H1 (cell line): ENCODE data around the gene NPAS4. TPM values are rescaled to one million over a fixed set of nuclear protein-coding genes. Genes with fewer than 3 reads are reported as not detected.
A peak's percentile ranks its signal among the peaks of the same experiment; 100 is the strongest.

ENCODE experiments used
- CTCF ChIA-PET: fragments of 300-600 bp; sonication (Branson Sonifier 250); formaldehyde crosslinking; loops from one replicate; lab custom pipeline; 2021; ENCODE audit not compliant: partially characterized antibody; lab: Charles Lee
- POLR2A ChIA-PET: fragments of 300-600 bp; sonication (Branson Sonifier 250); formaldehyde crosslinking; loops from one replicate; lab custom pipeline; 2021; ENCODE audit warnings: inconsistent platforms; ENCODE audit not compliant: partially characterized antibody; lab: Charles Lee
- DNase-seq, 2 experiments: peaks; one replicate each; pipeline versions ENCODE4 v3.0.0 to v3.0.0-alpha.2; 2010 to 2022; ENCODE audit warnings: low spot score in 2 of 2, low read depth in 1 of 2, mixed read lengths in 1 of 2
- FAIRE-seq: peaks from 2 replicates; lab custom pipeline; 2011; peaks lifted over from hg19 to GRCh38; lab: Jason Lieb, UNC
- H2AFZ ChIP-seq: 2 replicates; pipeline ENCODE4 v1.8.1; 2012; ENCODE audit warnings: low read length, inconsistent platforms
- H2AK5ac ChIP-seq: 2 replicates; pipeline ENCODE4 v1.6.1; 2013; ENCODE audit warnings: low read depth, low read length
- H2BK120ac ChIP-seq: replicated peaks from 2 replicates; pipeline ENCODE3; 2013; ENCODE audit warnings: low read depth, low read length, inconsistent platforms
- H2BK12ac ChIP-seq: 2 replicates; pipeline ENCODE4 v1.6.1; 2013; ENCODE audit warnings: low read depth, low read length
- H2BK15ac ChIP-seq: 2 replicates; pipeline ENCODE4 v1.6.1; 2013; ENCODE audit warnings: low read length
- H2BK20ac ChIP-seq: 2 replicates; pipeline ENCODE4 v1.6.1; 2013; ENCODE audit warnings: low read length
- H2BK5ac ChIP-seq: 2 replicates; pipeline ENCODE4 v1.6.1; 2013; ENCODE audit warnings: low read depth, low read length
- H3K14ac ChIP-seq: 2 replicates; pipeline ENCODE4 v1.6.1; 2013; ENCODE audit warnings: inconsistent platforms; ENCODE audit not compliant: insufficient read length
- H3K18ac ChIP-seq: 2 replicates; pipeline ENCODE4 v1.6.1; 2013; ENCODE audit warnings: low read length; ENCODE audit errors: extremely low read depth
- H3K23ac ChIP-seq: 2 replicates; pipeline ENCODE4 v1.6.1; 2013; ENCODE audit warnings: inconsistent platforms; ENCODE audit not compliant: insufficient read length
- H3K23me2 ChIP-seq: 2 replicates; pipeline ENCODE4 v1.6.1; 2013; ENCODE audit warnings: low read depth, low read length
- H3K27ac ChIP-seq: 2 replicates; pipeline ENCODE4 v1.6.1; 2011; ENCODE audit warnings: low read depth, low read length, inconsistent platforms
- H3K27me3 ChIP-seq, 4 experiments: replicated peaks in 1 of 4; 1 replicate in 1 of 4; 2 replicates in 3 of 4; pipeline versions ENCODE4 v1.6.1 to v1.8.1; 2011 to 2013; ENCODE audit warnings: low read length in 3 of 4, mild to moderate bottlenecking in 3 of 4, inconsistent platforms in 2 of 4, mixed read lengths in 2 of 4, moderate library complexity in 1 of 4; ENCODE audit not compliant: control insufficient read depth in 3 of 4, insufficient read depth in 3 of 4; ENCODE audit errors: extremely low read depth in 1 of 4
- H3K36me3 ChIP-seq, 4 experiments: 2 replicates each; pipeline versions ENCODE4 v1.6.1 to v1.8.1; 2011 to 2013; ENCODE audit warnings: mild to moderate bottlenecking in 4 of 4, low read length in 3 of 4, moderate library complexity in 2 of 4, control low read depth in 1 of 4, inconsistent platforms in 1 of 4; ENCODE audit not compliant: insufficient read depth in 4 of 4, control insufficient read depth in 2 of 4
- H3K4ac ChIP-seq: replicated peaks from 2 replicates; pipeline ENCODE3; 2013; ENCODE audit warnings: low read length, low read depth, mixed read lengths, inconsistent platforms; ENCODE audit not compliant: insufficient read length
- H3K4me1 ChIP-seq, 4 experiments: replicated peaks in 1 of 4; 1 replicate in 1 of 4; 2 replicates in 3 of 4; pipeline versions ENCODE4 v1.6.1 to v1.8.1; 2011 to 2013; ENCODE audit warnings: low read length in 3 of 4, inconsistent platforms in 2 of 4, mixed read lengths in 1 of 4; ENCODE audit not compliant: insufficient read depth in 4 of 4, control insufficient read depth in 3 of 4
- H3K4me2 ChIP-seq, 2 experiments: 2 replicates each; pipeline versions ENCODE4 v1.6.1 to v1.8.1; 2011 to 2013; ENCODE audit warnings: low read depth in 2 of 2, low read length in 2 of 2, control low read depth in 1 of 2, inconsistent platforms in 1 of 2, mild to moderate bottlenecking in 1 of 2; ENCODE audit not compliant: insufficient read depth in 1 of 2
- H3K4me3 ChIP-seq, 4 experiments: fragments of 200-600, 300-600 bp in 1 of 4; sonication (generic), shearing (Covaris generic), sonication (Bioruptor Twin) in 1 of 4; 2 replicates each; pipeline versions ENCODE4 v1.5.1 to v1.8.1; 2011 to 2016; ENCODE audit warnings: low read length in 4 of 4, low read depth in 3 of 4, control low read depth in 2 of 4, inconsistent platforms in 2 of 4, mild to moderate bottlenecking in 2 of 4, mixed read lengths in 1 of 4, moderate library complexity in 1 of 4; ENCODE audit not compliant: insufficient read depth in 2 of 4; ENCODE audit errors: extremely low read depth in 1 of 4
- H3K56ac ChIP-seq: replicated peaks from 2 replicates; pipeline ENCODE3; 2013; ENCODE audit warnings: low read depth, mild to moderate bottlenecking, mixed read lengths, low read length, inconsistent platforms; ENCODE audit not compliant: insufficient read length
- H3K79me1 ChIP-seq: 2 replicates; pipeline ENCODE4 v1.6.1; 2013; ENCODE audit warnings: low read depth, low read length, control low read depth
- H3K79me2 ChIP-seq, 2 experiments: 2 replicates each; pipeline versions ENCODE4 v1.6.1 to v1.8.1; 2012 to 2013; ENCODE audit warnings: low read length in 2 of 2, mild to moderate bottlenecking in 2 of 2, inconsistent platforms in 1 of 2; ENCODE audit not compliant: insufficient read depth in 2 of 2, control insufficient read depth in 1 of 2
- H3K9ac ChIP-seq, 4 experiments: replicated peaks in 1 of 4; 1 replicate in 1 of 4; 2 replicates in 3 of 4; pipeline versions ENCODE4 v1.6.1 to v1.8.1; 2011 to 2013; ENCODE audit warnings: low read depth in 3 of 4, low read length in 3 of 4, control low read depth in 2 of 4, mild to moderate bottlenecking in 2 of 4, moderate library complexity in 2 of 4, inconsistent platforms in 1 of 4; ENCODE audit errors: extremely low read depth in 1 of 4
- H3K9me3 ChIP-seq, 2 experiments: 2 replicates each; pipeline versions ENCODE4 v1.6.1 to v1.8.1; 2012 to 2013; ENCODE audit warnings: mild to moderate bottlenecking in 2 of 2, moderate library complexity in 2 of 2, control low read depth in 1 of 2, inconsistent platforms in 1 of 2, low read depth in 1 of 2, low read length in 1 of 2, mixed read lengths in 1 of 2; ENCODE audit not compliant: insufficient read depth in 2 of 2
- H4K20me1 ChIP-seq, 2 experiments: replicated peaks in 1 of 2; 2 replicates each; pipeline versions ENCODE3 to v1.8.1; 2011 to 2013; ENCODE audit warnings: inconsistent platforms in 2 of 2, low read length in 2 of 2, mild to moderate bottlenecking in 1 of 2; ENCODE audit not compliant: insufficient read depth in 2 of 2, control insufficient read depth in 1 of 2
- H4K5ac ChIP-seq: 2 replicates; pipeline ENCODE4 v1.6.1; 2013; ENCODE audit warnings: low read length, low read depth, mixed read lengths, inconsistent platforms; ENCODE audit not compliant: insufficient read length
- H4K8ac ChIP-seq: 2 replicates; pipeline ENCODE4 v1.8.0; 2013; ENCODE audit warnings: mild to moderate bottlenecking, moderate library complexity, low read length, inconsistent platforms; ENCODE audit not compliant: insufficient read depth; ENCODE audit errors: extremely low read depth
- H4K91ac ChIP-seq: replicated peaks from 2 replicates; pipeline ENCODE3; 2013; ENCODE audit warnings: low read length, mixed read lengths, inconsistent platforms; ENCODE audit not compliant: insufficient read length
- CBX8 ChIP-seq: fragments of 300-800, 300-1000 bp; sonication (generic); IDR thresholded peaks from 2 replicates; pipeline ENCODE4 v1.7.1; 2016; ENCODE audit warnings: low read depth, low read length, borderline replicate concordance
- SIN3A ChIP-seq, 2 experiments: IDR thresholded peaks in 1 of 2; conservative IDR thresholded peaks in 1 of 2; 2 replicates each; pipeline ENCODE4 v1.6.1; 2011 to 2012; ENCODE audit warnings: low read length in 2 of 2, improper control_type of control experiment in 1 of 2, low read depth in 1 of 2, mild to moderate bottlenecking in 1 of 2
- SRF ChIP-seq: IDR thresholded peaks from 2 replicates; pipeline ENCODE4 v1.6.1; 2011; ENCODE audit warnings: mild to moderate bottlenecking, low read depth, low read length, moderate library complexity
- TEAD4 ChIP-seq: IDR thresholded peaks from 2 replicates; pipeline ENCODE4 v1.6.1; 2012; ENCODE audit warnings: low read depth, low read length, inconsistent platforms, mixed read lengths
- WGBS, 2 experiments: shearing (Covaris generic) in 1 of 2; methylation state at CpG; one replicate each; pipeline versions ENCODE4 v1.1.6 to v1.1.7; 2013 to 2015; ENCODE audit warnings: low lambda C conversion rate in 2 of 2, mixed read lengths in 2 of 2, inconsistent platforms in 1 of 2, low coverage in 1 of 2, missing lambda C conversion rate in 1 of 2; ENCODE audit not compliant: insufficient replicate concordance in 2 of 2, insufficient coverage in 1 of 2, insufficient read length in 1 of 2; ENCODE audit errors: extremely low coverage in 1 of 2, missing lambda C conversion rate in 1 of 2; 5-methylcytosine and 5-hydroxymethylcytosine counted together
- polyA plus RNA-seq, 7 experiments: library from polyadenylated mRNA; depleted of rRNA in 3 of 7; stranded (reverse) in 5 of 7; unstranded in 2 of 7; fragments of >200 nt in 5 of 7; fragments of 200-250 nt in 2 of 7; gene quantifications; 1 replicate in 5 of 7; 2 replicates in 1 of 7; 4 replicates in 1 of 7; pipeline versions ENCODE4 v1.2.1 to v1.2.3, GENCODE V29; 2011 to 2013; ENCODE audit warnings: missing spikeins in 2 of 7, mixed read lengths in 2 of 7
- total RNA-seq: library from RNA; stranded (reverse); fragmentation: NEBNext Ultra II Directional; extraction: Animal tissue kit (Norgen Biotek cat#: 25700); gene quantifications from 2 replicates; pipeline ENCODE4 v1.2.1, GENCODE V29; 2021

Gene NPAS4
- total and polyA plus RNA-seq, 2 of the 8 experiments (the other 6 are each of a cell fraction or from before 2014, with no cell fraction given), result 0.73 to 0.99 TPM

DNA sequence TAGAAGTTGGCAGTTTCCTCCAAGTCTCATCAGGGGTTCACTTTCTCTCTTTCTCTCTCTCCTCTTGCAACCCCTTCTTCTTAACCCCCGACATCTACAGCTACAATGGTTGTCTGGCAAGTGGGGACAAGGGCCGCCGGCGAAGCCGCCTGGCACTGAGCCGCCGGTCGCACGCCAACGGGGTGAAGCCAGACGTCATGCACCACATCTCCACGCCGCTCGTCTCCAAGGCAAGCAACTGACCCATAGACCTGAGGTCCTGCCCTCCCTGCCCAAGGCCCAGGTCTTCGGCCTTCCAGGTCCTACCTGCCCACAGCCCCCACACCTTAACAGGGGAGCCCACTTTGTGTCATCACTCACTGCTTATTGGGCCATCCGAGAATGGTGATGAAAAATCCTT is 50.3 kb downstream of the NPAS4 start:
- no peaks in the 10 kb centered on the region; a peak in 2 of 8 replicates for H3K36me3 ChIP-seq
- no peaks in the 10 kb centered on the region; a peak in 1 of 7 replicates for H3K27me3 ChIP-seq
- CTCF ChIA-PET, result interaction anchor here (0.8 to 6.7 kb wide), 7 partner anchors 8 to 85 kb away, joined by 3 to 39 read pairs (median 5); no protein-coding TSS in a partner anchor
- no peak for FAIRE-seq
- H3K4me1 ChIP-seq, result peaks cover 4 to 13% (median 6%) of the 10 kb centered on the region in 4 experiments
- H3K23me2 ChIP-seq, result peaks cover 8% of the 10 kb centered on the region; the same call in 1 of the 2 replicates
- H2AK5ac ChIP-seq, result no peak overlapping the region; the same call in 1 of the 2 replicates
- no peak overlapping the region; a peak in 1 of 7 replicates for H3K9ac ChIP-seq
- H2AFZ ChIP-seq, result no peak overlapping the region
- no peak overlapping the region for H3K27ac ChIP-seq
- no peak overlapping the region for H2BK12ac ChIP-seq
- no peak overlapping the region for H4K91ac ChIP-seq
- H4K20me1 ChIP-seq, result peaks cover 0 to 2% of the 10 kb centered on the region in 2 experiments
- H2BK15ac ChIP-seq, result no peak overlapping the region
- H3K56ac ChIP-seq, result no peak overlapping the region
- H4K8ac ChIP-seq, result no peak overlapping the region
- no peak overlapping the region for H4K5ac ChIP-seq
- POLR2A ChIA-PET, result interaction anchor here (0.8 to 7.3 kb wide), 4 partner anchors 7 to 183 kb away, joined by 3 to 85 read pairs (median 3); partner anchors contain the start of genes DPP3 and RBM14
- H2BK120ac ChIP-seq, result no peak overlapping the region
- H3K4me3 ChIP-seq, result no peak overlapping the region
- H3K18ac ChIP-seq, result no peak overlapping the region
- H3K79me2 ChIP-seq, result no peaks in the 10 kb centered on the region
- no peak overlapping the region for H3K4me2 ChIP-seq
- no peaks in the 10 kb centered on the region for H3K79me1 ChIP-seq
- no peak overlapping the region for H3K14ac ChIP-seq
- TF ChIP-seq SIN3A (conservative IDR thresholded peaks at IDR 0.05 in 1 of 2, IDR thresholded peaks at IDR 0.05 in 1 of 2; ENCODE audit: low read depth in 1 of 2, low read length in 2 of 2), result no peak
- TF ChIP-seq TEAD4, result no peak
- no peak for TF ChIP-seq SRF
- no peak for TF ChIP-seq CBX8
- no peak overlapping the region for H2BK5ac ChIP-seq
- no peak overlapping the region for H3K4ac ChIP-seq
- H2BK20ac ChIP-seq, result no peak overlapping the region
- no peaks in the 10 kb centered on the region for H3K9me3 ChIP-seq
- H3K23ac ChIP-seq, result no peak overlapping the region
- peak in 1 of 2 experiments; percentile 29 for DNase-seq
- 93% methylated on average over 16 of the region's 16 CpGs; no CpG with 5 or more reads in 1 of the 2 experiments for WGBS, 2 experiments
